HG02885 (cell line): ENCODE measurements around the gene SMS.
A peak's percentile ranks its signal among the peaks of the same experiment; 100 is the strongest.

Source experiments
- ATAC-seq: cut with Tn5 transposase; IDR thresholded peaks from one replicate; pipeline ENCODE4 v1.9.1; 2021; ENCODE audit warnings: mild to moderate bottlenecking; ENCODE audit not compliant: unreplicated experiment, poor library complexity

The SMS gene

GRCh38 chrX:21940356-21940829 is at the start of gene SMS:
Gene SMS (plus strand): TSS chrX:21940709. CDS start chrX:21940825, 116 bp downstream.
- ATAC-seq = peak; percentile 71

GRCh38 chrX:21905313-21905712 is 35.2 kb upstream of the SMS start:
- no peak for ATAC-seq

DNA sequence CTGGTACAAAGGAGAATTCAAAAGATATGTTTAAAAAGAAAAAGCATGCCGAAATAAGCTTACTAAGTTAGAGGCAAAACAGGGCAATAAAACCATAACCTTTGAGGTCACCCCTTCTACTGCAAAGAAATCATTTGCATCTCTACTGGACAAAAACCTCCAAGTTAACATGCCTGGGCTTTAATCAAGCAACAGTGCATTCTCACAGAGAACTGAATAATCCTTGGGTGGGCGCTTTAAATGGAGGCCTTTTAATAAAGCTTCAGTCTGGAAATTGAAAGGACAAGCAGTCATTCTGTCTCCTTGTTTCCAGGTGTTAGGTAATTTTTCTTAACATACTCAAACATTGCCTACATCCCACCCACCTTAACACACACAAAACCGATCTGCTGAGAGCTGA is 34.6 kb upstream of the SMS start:
- no peak for ATAC-seq

DNA sequence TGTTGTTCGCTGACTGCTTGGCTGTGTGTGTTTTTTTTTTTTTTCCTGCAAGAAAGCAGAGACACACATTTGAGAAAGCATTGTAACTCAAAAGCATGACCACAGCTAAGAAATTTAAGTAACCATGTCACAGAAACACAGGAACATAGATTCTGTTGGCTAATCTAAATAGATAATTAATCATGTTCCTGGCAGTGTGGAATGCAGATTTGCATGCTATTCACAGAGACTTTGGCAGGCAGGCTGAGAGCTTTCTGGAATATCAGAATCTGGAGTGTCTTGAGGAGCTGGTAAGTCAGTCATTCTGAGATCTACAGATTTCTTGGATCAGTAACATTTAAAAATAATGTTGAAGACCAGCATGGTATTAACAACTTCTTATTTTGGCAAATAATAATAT is 33.2 kb upstream of the SMS start:
- no peak for ATAC-seq

GRCh38 chrX:21911481-21911880 is 29.0 kb upstream of the SMS start:
- no peak for ATAC-seq

GRCh38 chrX:21912220-21912619 is 28.3 kb upstream of the SMS start:
- ATAC-seq = no peak

DNA sequence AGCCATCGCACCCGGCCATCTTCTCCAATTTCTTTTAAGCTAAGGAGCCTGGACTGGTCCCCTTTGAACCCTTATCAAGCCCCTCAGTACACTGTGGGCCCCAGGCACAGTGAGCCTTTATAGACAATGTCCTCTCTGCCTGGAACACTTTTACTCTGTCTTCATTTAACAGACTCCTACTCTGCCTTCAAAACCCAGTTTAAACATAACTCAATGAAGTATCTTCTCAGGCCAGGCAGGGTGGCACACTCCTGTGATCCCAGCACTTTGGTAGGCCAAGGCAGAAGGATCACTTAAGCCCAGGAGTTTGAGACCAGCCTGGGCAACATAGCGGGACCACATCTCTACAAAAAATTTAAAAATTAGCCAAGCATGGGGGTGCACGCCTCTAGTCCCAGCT is 27.5 kb upstream of the SMS start:
- ATAC-seq = no peak

DNA sequence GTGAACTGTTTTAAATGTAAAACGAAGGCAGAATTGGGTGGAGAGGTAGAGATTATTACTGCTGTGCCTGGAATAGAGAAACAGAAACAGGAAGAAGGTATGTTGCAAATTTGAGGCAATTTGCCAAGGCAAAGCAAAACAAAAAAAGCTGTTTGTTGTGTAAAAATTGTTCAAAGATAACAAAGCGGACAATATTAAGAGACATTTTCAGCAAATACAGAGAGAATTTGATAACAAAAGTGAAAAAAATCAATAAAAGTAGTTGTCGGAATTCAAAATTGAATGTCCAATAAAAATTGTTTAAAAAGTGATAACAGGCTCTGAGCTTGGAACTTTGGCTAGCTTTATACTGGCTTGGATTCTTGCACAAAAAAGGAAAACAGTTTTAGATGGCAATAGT is 14.4 kb upstream of the SMS start:
- ATAC-seq = peak; percentile 38

DNA sequence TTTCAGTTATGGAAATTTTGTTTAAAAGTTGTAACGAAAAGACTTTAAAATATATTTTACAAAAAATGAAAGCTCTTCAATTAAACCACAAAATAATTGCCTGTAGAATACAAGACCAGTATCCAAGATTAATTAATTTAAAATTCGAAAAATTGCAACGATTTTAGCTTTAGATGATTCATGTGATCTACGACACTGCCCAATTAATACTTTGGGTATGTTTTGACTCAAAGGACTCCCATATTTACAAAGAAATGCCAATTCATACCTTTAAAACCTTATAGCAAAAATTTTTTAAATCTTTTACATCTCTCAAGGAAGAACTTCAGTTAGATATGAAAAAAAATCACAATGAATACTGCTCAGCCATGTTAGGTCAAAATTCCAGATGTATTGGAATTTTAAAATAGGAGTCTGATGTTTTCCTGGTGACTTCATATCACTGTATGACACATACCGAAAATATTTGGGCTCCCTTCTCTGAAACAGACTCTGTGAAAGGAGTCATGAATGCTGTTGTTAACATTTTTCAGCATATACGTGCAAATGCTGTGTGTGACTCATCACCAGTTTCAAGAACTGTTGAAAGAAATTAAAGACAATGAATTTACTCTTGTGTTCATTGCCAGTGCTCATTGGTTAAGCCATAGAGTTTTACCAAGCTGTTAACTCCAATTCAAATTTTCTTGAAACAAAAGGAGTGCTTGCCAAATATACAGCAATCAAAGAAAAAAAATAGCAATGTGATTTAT is 13.8 kb upstream of the SMS start:
- ATAC-seq = peak; percentile 91

- ATAC-seq = no peak
These were observed 11.3 kb upstream of the SMS start for GRCh38 chrX:21929209-21929608.

DNA sequence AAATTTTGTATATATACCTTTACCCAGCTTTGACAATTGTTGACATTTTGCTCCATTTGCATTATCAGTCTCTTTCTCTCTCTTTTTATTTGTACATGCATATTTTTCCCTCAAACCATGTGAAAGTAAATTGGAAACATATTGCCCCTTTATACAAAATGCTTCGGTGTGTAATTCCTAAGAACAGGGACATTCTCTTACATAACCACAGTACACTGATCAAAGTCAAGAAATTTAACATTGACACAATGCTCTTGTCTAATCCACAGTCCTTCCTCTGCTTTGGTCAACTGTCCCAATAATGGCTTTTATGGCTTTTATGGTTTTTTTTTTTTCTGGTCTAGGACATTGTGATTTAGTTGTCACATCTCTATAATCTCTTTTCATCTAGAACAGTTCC is 9.5 kb upstream of the SMS start:
- ATAC-seq = no peak

DNA sequence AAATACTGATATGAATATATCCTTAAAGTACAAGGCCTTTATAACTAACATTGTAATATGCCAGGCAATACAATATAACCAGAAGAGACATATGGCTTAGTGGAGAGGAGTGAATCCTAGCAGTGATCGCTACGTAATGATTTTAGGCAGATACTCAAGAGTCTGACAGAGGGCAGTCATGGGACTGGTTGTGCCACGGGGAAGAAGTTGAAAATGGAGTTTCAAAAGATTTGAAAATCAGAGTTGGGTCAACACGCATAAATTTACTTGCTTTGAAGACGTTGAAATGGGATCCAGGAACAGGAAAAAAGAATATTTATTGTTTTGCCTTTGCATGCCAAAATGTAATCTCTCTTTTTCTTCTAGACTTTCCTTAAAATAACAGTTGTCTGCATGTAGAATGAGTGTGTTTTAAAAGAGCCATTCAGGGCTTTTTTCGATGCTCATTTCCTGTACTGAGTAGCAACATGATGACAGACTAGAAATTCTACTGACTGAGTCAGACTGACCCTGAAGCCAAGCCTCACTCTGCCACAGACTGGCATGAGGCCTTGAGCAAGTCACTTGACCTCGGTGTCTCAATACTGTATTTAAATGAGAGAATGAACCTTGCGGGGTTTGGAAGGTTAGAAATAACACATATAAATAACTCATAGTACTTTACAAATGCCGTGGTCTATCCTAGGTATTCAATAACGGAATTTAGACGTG is 8.1 kb upstream of the SMS start:
- ATAC-seq = no peak

GRCh38 chrX:21933077-21933476 is 7.4 kb upstream of the SMS start:
- no peak for ATAC-seq

GRCh38 chrX:21934414-21934813 is 6.1 kb upstream of the SMS start:
- ATAC-seq = no peak

- ATAC-seq = no peak
These were observed 603 bp upstream of the SMS start for GRCh38 chrX:21939906-21940305.

DNA sequence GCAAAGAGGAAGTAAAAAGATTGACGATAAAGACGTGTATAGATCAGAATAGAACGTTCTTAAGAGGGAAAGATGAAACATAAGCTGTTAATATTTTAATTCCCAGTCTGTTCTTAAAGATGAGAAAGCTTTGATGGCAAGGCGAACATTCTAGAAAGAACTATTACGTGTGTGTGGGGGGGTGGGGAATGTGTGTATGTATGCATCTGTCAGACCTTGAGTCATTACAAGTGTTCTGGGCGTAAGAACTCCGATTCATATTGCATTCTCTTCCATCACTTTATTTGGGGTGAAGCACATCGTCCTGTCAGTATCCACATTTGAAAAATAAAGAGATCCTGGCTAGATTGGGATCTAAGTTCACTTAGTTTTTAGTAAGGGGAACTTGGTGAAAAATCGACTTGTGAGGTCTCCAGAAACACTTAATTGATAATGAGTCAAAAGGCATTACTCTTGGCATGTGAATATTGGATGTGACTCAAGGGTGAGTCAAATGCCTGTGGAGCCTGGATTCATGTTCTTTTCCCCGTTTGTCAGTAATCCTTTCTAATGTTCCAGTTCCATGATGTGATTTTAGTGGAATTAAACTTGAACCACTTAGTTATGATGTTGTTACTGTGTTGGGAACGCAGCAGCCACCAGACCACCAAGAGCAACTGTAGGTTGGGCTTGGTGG is 3.1 kb downstream of the SMS start:
- no peak for ATAC-seq

DNA sequence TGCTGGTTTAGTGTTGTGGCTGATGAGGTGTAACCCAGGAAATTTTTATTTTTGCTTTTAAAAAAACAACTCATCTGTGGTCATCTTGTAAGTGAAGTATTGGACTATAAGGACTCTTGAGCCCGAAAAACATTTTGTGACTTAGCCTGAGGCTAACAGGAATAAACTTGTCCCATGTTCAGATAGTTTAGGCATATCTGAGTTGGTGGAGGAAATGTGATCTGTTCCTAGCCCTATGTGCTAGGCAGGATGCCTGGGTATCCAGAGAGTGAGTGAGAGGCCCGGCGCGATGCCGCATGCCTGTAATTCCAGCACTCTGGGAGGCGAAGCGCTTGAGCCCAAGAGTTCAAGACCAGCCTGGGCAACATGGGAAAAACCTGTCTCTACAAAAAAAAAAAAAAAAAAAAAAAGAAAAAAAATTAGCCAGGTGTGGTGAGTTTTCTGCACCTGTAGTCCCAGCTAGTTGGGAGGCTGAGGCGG is 3.7 kb downstream of the SMS start:
- no peak for ATAC-seq

- no peak for ATAC-seq
These were observed 6.6 kb downstream of the SMS start for GRCh38 chrX:21946925-21947641.

DNA sequence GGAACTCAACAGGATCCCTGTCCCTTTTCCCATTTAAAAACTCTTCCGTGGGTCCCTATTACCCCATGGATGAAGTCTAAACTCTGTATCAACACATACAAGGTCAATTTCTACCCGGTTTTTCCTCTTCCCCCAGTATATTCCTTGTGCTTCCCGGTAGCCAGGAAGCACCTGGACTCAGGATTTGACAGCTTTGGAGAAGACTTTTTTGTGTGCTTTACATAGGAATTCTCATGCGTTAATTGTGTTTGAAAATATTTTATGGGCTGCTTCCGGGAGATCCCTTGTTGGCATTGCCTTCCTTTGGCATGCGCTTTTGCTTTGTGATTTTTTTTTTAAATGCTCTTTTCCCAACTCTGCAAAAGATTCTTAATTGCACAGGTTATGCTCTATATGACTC is 7.2 kb downstream of the SMS start:
- no peak for ATAC-seq

- ATAC-seq = no peak
These were observed 8.5 kb downstream of the SMS start for GRCh38 chrX:21948897-21949578.
